GM23248 (cell line): ENCODE measurements around the gene DENND10.

ENCODE experiments used
- EZH2 ChIP-seq: fragments of 200-600 bp; sonication (generic); IDR thresholded peaks from 2 replicates; pipeline ENCODE4 v1.6.1; 2018; ENCODE audit warnings: antibody characterized with exemption, mild to moderate bottlenecking; ENCODE audit not compliant: insufficient read depth, poor library complexity, severe bottlenecking
- EZH2phosphoT487 ChIP-seq: fragments of 200-600 bp; sonication (generic); IDR thresholded peaks from 2 replicates; pipeline ENCODE4 v1.6.1; 2018; ENCODE audit warnings: antibody characterized with exemption, moderate library complexity, mild to moderate bottlenecking, low read depth; ENCODE audit not compliant: insufficient read depth

GRCh38 chr10:119139464-119140067, 35.7 kb downstream of the DENND10 start:
- no peak for TF ChIP-seq EZH2
- TF ChIP-seq EZH2phosphoT487 = no peak
